Keratinocyte (primary cell): Measurements from ENCODE around the gene MDM2.

Experiments
- EZH2 ChIP-seq: IDR thresholded peaks from one replicate; pipeline ENCODE4 v1.6.1; 2012; ENCODE audit warnings: inconsistent platforms, mild to moderate bottlenecking, low read length, moderate library complexity
- TF ChIP-seq, protein P1 (sequence below), 3 experiments: IDR thresholded peaks in 1 of 3; conservative IDR thresholded peaks in 1 of 3; optimal IDR thresholded peaks in 1 of 3; 2 replicates in 2 of 3; 3 replicates in 1 of 3; pipeline versions ENCODE3 to v1.5.1; 2011; ENCODE audit warnings: low read length in 3 of 3, mild to moderate bottlenecking in 3 of 3, moderate library complexity in 2 of 3, control low read depth in 1 of 3, inconsistent platforms in 1 of 3; ENCODE audit not compliant: insufficient read depth in 2 of 3; ENCODE audit errors: extremely low read depth in 1 of 3

DNA sequence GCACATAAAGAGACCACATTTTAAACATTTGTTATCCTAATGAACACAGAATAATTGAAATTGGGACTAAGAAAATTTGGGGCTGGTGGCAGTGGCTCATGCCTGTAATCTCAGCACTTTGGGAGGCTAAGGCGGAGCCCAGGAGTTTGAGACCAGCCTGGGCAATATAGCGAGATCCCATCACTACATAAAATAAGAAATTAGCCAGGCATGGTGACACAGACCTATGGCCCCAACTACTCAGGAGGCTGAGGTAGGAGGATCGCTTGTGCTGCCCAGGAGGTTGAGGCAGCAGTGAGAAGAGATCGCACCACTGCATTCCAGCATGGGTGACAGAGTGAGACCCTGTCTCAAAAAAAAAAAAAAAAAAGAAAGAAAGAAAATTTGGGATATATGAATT, 65.3 kb downstream of the MDM2 start:
- TF ChIP-seq, protein P1, sequence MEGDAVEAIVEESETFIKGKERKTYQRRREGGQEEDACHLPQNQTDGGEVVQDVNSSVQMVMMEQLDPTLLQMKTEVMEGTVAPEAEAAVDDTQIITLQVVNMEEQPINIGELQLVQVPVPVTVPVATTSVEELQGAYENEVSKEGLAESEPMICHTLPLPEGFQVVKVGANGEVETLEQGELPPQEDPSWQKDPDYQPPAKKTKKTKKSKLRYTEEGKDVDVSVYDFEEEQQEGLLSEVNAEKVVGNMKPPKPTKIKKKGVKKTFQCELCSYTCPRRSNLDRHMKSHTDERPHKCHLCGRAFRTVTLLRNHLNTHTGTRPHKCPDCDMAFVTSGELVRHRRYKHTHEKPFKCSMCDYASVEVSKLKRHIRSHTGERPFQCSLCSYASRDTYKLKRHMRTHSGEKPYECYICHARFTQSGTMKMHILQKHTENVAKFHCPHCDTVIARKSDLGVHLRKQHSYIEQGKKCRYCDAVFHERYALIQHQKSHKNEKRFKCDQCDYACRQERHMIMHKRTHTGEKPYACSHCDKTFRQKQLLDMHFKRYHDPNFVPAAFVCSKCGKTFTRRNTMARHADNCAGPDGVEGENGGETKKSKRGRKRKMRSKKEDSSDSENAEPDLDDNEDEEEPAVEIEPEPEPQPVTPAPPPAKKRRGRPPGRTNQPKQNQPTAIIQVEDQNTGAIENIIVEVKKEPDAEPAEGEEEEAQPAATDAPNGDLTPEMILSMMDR (optimal IDR thresholded peaks at IDR 0.05 in 1 of 3, IDR thresholded peaks at IDR 0.05 in 1 of 3, conservative IDR thresholded peaks at IDR 0.05 in 1 of 3; ENCODE audit: extremely low read depth in 1 of 3, insufficient read depth in 2 of 3, low read length in 3 of 3): no peak
- TF ChIP-seq EZH2: no peak
